ENCODE data around the gene DGKG. TPM values are rescaled to one million over a fixed set of nuclear protein-coding genes. Genes with fewer than 3 reads are reported as not detected.
A peak's percentile ranks its signal among the peaks of the same experiment; 100 is the strongest.

Gene DGKG
- total RNA-seq, 1 donor from 2014 or later, result 2.1 TPM

DNA sequence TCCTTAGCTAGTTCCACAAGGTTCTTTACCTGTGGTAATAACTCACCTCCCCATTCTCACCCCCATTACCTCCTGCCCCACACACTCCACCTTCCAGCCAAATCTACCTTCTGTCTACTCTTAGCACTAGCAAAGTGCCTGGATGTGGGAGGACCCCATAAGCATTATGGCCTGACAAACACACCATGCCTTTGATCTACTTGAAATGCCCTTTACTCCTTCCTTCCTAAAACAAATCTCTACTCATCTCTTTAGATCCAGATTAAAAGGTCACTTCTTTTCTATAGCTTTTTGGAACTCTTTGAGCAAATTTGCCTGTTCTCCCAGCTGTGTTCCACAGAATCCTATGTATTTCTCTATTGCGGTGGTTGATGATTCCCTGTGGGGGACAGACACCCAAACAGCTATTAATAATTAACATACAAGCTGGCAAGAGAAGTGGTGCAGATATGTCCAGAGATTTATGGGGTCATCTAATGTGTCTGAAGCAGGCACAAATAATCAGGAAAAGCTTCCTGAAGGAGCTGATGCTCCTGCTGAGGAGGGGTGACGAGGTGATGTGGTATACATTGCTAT, 34.0 kb downstream of the DGKG start:
- intact Hi-C loops (cut with DNase I), result no loop called here
- ATAC-seq (no peak), DNase-seq (ENCODE audit: low spot score) (no peak)

DNA sequence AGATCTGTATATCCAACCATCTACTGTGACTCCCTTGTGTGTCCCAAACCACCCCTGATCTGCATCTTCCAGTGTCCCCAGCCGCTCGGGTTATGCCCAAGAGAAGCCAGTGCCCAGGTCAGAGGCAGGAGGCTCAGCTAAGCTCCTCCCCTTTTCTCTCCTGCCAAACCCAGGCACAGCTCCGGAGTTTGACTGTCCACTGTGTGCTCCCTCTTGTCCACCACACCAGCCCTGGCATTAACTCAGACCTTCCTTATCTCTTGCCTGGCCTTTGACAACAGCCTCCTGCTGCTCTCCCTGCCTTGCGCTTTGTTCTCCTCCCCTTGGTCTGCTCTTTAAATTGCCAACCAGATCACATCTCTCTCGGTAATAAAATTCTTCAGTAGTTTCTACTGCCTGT, 39.3 kb downstream of the DGKG start:
- no peak for ATAC-seq
- intact Hi-C loops (cut with DNase I), result no loop called here
- DNase-seq (ENCODE audit: low spot score), result no peak

DNA sequence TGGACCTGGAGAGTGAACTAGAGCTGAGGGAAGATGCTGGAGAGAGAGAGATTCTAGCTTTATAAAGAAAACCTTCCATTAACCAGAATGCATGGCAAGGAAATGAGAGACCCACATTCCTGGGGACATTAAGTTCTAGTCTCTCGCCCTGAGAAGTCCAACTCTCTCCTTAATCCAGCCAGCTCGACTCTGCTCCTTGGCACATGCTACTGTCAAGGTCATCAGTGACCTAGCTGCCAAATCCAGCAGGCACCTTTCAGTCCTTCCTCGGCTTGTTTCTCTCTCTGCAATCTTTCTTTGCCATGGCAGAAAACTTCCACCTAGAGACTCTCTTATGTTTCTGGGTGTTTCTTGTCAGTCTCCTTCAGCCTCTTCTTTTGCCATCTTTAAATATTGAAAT, 40.3 kb downstream of the DGKG start:
- ATAC-seq, result no peak
- intact Hi-C loops (cut with DNase I), result no loop called here
- no peak for DNase-seq (ENCODE audit: low spot score)

GRCh38 chr3:186320862-186321568, 41.0 kb downstream of the DGKG start:
- intact Hi-C loops (cut with DNase I), result no loop called here
- ATAC-seq (no peak), DNase-seq (ENCODE audit: low spot score) (no peak)

DNA sequence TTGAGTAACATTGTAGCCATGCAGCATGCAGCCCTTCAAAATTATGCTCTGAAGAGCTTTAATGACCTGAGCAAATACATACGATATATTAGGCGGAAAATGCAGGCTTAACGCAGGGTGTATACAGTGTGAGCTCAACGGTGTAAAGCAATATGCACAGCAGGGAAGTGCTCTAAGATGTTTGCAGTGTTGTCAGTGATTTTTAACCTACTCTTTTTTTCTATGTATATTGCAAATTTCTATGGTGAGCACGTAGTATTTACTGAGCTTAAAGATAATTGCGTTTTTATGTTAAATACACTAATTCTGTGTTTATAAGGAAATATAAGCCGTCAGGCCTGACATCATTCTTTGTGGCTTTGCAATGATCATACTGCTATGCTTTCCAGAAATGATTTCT, 42.1 kb downstream of the DGKG start:
- no peak for DNase-seq (ENCODE audit: low spot score)
- intact Hi-C loops (cut with DNase I), result no loop called here
- ATAC-seq, result no peak

DNA sequence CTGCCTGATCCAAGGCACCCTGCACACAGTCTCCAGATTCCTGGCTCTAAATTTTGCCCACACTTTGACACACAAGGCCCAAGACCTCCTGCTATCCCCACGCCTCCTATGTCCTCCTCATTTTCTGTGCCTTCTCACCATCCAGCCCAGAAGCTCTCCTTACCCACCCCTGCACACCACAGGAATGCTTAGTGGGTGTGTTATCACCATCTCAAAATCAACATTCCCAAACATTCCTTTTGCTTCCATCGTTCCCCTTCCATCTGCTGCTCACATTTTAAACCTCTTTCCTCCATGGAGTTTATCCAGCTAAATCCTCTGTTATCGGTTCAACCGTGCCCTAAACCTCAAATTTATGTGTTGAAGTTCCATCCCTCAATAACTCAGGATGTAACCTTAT, 43.9 kb downstream of the DGKG start:
- no peak for ATAC-seq
- intact Hi-C loops (cut with DNase I), result no loop called here

DNA sequence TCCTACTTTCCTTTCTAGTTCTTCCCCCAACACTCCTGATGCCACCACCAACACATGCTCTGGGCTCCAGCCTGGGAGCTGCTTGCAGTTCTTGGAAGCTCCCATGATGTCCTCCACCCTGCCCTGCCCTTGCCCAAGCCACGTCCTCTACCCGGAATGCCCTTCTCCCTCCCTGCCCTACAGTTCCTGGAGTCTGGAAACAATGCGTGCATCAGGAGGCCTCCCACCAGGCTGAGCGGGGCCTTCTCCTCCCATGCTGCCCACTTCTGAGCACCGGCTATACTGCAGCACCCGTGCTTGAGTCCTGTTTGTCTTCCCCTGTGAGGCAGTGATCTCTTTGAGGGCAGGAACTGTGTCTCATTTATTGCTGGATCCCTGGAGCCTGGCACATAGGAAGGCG, 44.6 kb downstream of the DGKG start:
- intact Hi-C loops (cut with DNase I), result no loop called here
- DNase-seq (ENCODE audit: low spot score), result no peak
- ATAC-seq, result no peak

More for the DNA sequence above, 43.9 kb downstream of the DGKG start:
- DNase-seq (ENCODE audit: low spot score), result no peak

GRCh38 chr3:186316666-186317260, 45.3 kb downstream of the DGKG start:
- no peak for ATAC-seq
- no peak for DNase-seq (ENCODE audit: low spot score)

GRCh38 chr3:186315581-186316354, 46.3 kb downstream of the DGKG start:
- DNase-seq (ENCODE audit: low spot score) (no peak), ATAC-seq (no peak)
- intact Hi-C loops (cut with DNase I), result no loop called here

More at GRCh38 chr3:186316666-186317260, 45.3 kb downstream of the DGKG start:
- intact Hi-C loops (cut with DNase I), result no loop called here

DNA sequence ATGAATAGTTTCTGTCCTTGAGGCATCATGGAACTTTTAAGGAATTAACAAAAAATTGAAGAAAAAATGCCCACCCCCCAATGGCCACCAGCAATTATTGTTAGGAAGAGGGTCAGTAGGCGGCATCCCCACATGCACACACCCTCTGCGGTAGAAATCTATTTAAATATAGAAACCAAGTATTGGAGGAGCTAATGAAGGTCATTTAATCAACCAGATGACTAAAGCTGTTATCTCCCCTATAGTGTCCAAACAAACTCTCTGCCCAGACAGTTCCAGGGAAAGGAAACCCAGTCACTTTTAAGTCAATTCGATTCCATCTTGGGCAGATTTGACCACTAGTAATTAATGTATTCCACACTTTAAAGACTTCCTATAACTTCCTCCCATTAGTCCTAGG, 47.1 kb downstream of the DGKG start:
- DNase-seq (ENCODE audit: low spot score), result no peak
- no peak for ATAC-seq
- intact Hi-C loops (cut with DNase I), result no loop called here

GRCh38 chr3:186311441-186311840, 50.6 kb downstream of the DGKG start:
- no peak for DNase-seq (ENCODE audit: low spot score)
- no peak for ATAC-seq
- intact Hi-C loops (cut with DNase I), result no loop called here

DNA sequence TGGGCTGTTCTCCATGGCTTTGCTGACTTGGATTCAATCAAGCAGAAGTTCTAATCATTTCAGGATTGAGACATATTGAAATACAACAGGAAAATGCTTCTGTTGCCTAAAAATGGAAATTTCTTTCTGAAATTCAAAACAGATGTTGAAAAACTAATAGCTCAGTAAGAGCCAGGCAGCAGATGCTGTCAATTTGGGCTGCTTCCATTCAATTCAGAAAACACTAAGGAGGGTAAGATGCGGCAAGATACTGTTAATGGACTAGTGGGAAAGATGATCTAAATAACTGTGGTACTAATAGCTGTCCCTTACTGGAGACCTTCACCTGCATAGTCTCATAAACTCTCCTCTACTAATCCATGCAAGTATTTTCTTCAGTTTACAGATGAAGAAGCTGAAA, 53.5 kb downstream of the DGKG start:
- ATAC-seq, result no peak

GRCh38 chr3:186307594-186308221, 54.3 kb downstream of the DGKG start:
- intact Hi-C loops (cut with DNase I), result no loop called here
- DNase-seq (ENCODE audit: low spot score) (no peak), ATAC-seq (no peak)

More for the DNA sequence above, 53.5 kb downstream of the DGKG start:
- intact Hi-C loops (cut with DNase I), result no loop called here
- no peak for DNase-seq (ENCODE audit: low spot score)

GRCh38 chr3:186305286-186305685, 56.7 kb downstream of the DGKG start:
- DNase-seq (ENCODE audit: low spot score) (no peak), ATAC-seq (no peak)
- intact Hi-C loops (cut with DNase I), result no loop called here

- no peak for ATAC-seq
- DNase-seq (ENCODE audit: low spot score), result no peak
- intact Hi-C loops (cut with DNase I), result no loop called here
Observed at GRCh38 chr3:186303965-186304364, 58.1 kb downstream of the DGKG start.

DNA sequence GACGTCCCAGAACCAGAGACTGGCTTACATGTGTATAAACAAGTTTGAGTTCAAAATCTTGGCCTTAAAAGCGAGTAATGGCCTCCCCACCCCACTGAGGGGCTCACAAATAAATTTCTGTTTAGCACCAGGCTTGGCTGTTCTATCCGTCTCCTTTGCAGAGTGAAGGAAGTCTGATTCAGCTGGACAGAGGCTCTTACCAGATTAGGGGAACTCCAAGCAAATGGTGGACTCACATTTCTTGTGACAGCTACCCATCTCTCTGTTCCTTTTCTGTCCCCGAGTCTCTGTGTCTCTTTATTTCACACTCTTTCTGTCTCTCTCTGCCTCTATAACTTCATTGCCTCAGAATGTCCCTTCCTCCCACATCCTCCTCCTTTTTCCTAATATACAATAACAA, 62.7 kb downstream of the DGKG start:
- intact Hi-C loops (cut with DNase I), result no loop called here
- ATAC-seq (no peak), DNase-seq (ENCODE audit: low spot score) (no peak)

- intact Hi-C loops (cut with DNase I), result no loop called here
- ATAC-seq (no peak), DNase-seq (ENCODE audit: low spot score) (no peak)
Observed at GRCh38 chr3:186298876-186299275, 63.2 kb downstream of the DGKG start.

DNA sequence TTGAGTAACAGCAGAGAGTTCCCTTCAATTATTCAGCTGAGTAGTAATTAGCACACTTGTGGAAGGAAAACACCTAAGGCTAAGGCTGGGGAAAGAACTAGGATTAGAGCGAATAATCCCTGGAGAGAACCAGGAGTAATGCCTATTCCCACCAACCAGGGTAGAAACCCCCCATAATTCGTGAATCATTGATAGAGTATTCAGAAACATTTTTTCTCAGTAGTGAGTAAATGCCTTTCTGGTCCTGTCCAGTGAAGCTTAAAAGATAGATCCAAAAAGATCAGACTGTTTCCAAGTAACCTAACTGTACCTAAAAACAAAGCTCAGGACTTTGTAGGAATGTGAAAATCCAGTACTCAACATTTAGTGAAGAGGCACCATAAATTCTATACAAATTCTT, 71.2 kb downstream of the DGKG start:
- intact Hi-C loops (cut with DNase I), result no loop called here
- DNase-seq (ENCODE audit: low spot score) (no peak), ATAC-seq (no peak)

GRCh38 chr3:186287711-186288110, 74.3 kb downstream of the DGKG start:
- intact Hi-C loops (cut with DNase I), result no loop called here
- DNase-seq (ENCODE audit: low spot score), result no peak
- peak; percentile 55 for ATAC-seq
